ENCODE results near the gene DEPDC1. TPM values are rescaled to one million over a fixed set of nuclear protein-coding genes. Genes with fewer than 3 reads are reported as not detected.

DEPDC1 gene
- total RNA-seq, 4 donors from 2014 or later, result 0.19 to 2.4 (median 0.44) TPM; not detected in 1

DNA sequence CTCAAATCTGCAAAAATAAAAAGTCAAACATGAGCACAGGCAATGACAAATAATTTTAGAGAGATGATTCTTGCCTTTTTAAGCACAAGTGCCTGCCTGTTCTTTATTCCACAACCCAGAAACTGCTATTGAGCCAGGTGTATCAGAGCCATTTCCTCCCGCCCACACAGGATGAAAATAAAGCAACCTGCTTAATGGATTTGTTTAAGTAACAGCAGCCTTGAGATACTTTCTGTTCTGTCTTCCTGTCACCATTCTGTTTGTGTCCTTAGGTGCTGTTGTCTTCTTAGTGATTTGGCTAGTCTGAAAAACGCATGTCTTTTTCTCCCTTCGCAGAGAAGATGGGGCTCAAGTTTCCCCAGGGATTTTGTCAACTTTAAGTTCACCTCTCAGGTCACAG lies 58.6 kb downstream of the DEPDC1 start:
- no peak for TF ChIP-seq CTCF (IDR thresholded peaks at IDR 0.05; ENCODE audit: low read depth)

GRCh38 chr1:68433395-68433794 lies 63.5 kb downstream of the DEPDC1 start:
- no peak for TF ChIP-seq CTCF (IDR thresholded peaks at IDR 0.05; ENCODE audit: low read depth)

DNA sequence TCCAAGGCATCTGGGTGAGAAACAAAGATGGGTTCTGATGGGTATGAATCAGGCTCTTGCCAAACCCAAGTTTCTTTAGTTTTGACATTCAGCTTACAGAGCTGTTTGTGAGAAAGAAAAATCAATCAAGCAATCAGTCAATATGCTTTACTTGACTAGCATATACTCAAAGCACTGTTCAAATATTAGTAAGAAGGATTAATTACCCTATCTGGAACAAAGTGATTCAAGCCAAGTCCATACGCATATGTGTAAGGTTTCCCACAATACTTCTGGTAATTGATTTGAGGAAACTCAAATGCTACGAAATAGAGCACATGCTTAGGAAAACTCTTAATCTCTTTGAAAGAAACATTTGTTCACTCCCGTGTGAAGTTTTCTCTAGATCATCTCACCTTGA lies 65.8 kb downstream of the DEPDC1 start:
- no peak for TF ChIP-seq CTCF (IDR thresholded peaks at IDR 0.05; ENCODE audit: low read depth)

DNA sequence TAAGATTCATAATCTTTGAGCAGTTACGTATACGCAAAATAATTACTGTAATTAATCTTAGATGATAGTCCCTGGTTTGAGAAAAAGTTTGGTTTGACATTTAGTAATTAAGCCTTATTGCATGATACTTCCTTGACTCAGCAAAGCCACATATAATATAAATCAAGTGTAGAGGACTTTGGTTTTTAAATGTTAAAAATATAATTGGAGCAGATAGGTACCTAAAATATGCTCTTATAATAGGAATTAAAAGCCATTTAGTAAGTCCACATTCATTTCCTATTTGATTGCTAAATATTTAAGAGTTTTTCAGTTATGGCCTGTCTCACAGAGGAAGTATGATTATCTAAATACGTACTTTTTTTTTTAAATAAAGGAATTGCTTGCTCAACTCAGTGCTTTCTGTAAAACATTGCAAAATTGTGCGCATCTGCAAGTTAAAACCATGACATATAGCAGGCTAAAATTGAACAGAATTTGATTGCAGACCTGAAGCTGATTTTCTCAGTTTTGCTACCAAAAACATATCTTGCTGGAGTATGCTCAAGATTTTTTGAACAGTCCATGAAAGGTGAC lies 67.6 kb downstream of the DEPDC1 start:
- TF ChIP-seq CTCF (IDR thresholded peaks at IDR 0.05; ENCODE audit: low read depth), result no peak

- TF ChIP-seq CTCF (IDR thresholded peaks at IDR 0.05; ENCODE audit: low read depth), result no peak
These were observed 70.3 kb downstream of the DEPDC1 start for GRCh38 chr1:68426594-68426993.

Small RNA genes lying within 50 kb of the gene (small RNA-seq; reads per million reads assigned to genes)
- gene TXNP2, result not detected

Other genes starting within 250 kb of the DEPDC1 start
- not detected for gene RPE65, start 47.1 kb downstream of the DEPDC1 start, total RNA-seq

Measured in subcutaneous adipose tissue (tissue), 4 donors.